CD4-positive, alpha-beta T cell treated with Interleukin-15 for 1 hour (primary cell): ENCODE data around the gene RIOK2.
"Not testable (repeated sequence)": the region's sequence is repeated elsewhere in the genome, so short reads cannot be mapped to it uniquely, and the experiment has no call there.

Experiments
- DNase-seq: peaks from one replicate; pipeline ENCODE4 v3.0.0-alpha.2; 2020

The RIOK2 gene

GRCh38 chr5:97165726-97166125 is 17.3 kb downstream of the RIOK2 start:
- no peak for DNase-seq

- no peak for DNase-seq
Measured at GRCh38 chr5:97164846-97165245, 18.2 kb downstream of the RIOK2 start.

- no peak for DNase-seq
Measured at GRCh38 chr5:97163790-97164285, 19.2 kb downstream of the RIOK2 start.

- no peak for DNase-seq
Measured at GRCh38 chr5:97163360-97163764, 19.7 kb downstream of the RIOK2 start.

- peak; percentile 46 for DNase-seq
Measured at GRCh38 chr5:97162045-97162444, 21.0 kb downstream of the RIOK2 start.

GRCh38 chr5:97157689-97158088 is 25.4 kb downstream of the RIOK2 start:
- no peak for DNase-seq

GRCh38 chr5:97151370-97151769 is 31.7 kb downstream of the RIOK2 start:
- DNase-seq, result no peak

- DNase-seq, result no peak
Measured at GRCh38 chr5:97150401-97150800, 32.6 kb downstream of the RIOK2 start.

- no peak for DNase-seq
Measured at GRCh38 chr5:97149709-97150108, 33.3 kb downstream of the RIOK2 start.

- no peak for DNase-seq
Measured at GRCh38 chr5:97148288-97148687, 34.8 kb downstream of the RIOK2 start.

- DNase-seq, result no peak
Measured at GRCh38 chr5:97143704-97144103, 39.3 kb downstream of the RIOK2 start.

- peak; percentile 21 for DNase-seq
Measured at GRCh38 chr5:97142521-97143254, 40.4 kb downstream of the RIOK2 start, which contains the start of gene LIX1. TSS of gene LIX1 (minus strand) at chr5:97142611. CDS start at chr5:97142576, 35 bp downstream.

- DNase-seq, result no peak
Measured at GRCh38 chr5:97141539-97141938, 41.5 kb downstream of the RIOK2 start.

- no peak for DNase-seq
Measured at GRCh38 chr5:97141031-97141430, 42.0 kb downstream of the RIOK2 start.

GRCh38 chr5:97140250-97140649 is 42.8 kb downstream of the RIOK2 start:
- DNase-seq, result not testable (repeated sequence)

GRCh38 chr5:97136475-97136874 is 46.6 kb downstream of the RIOK2 start:
- no peak for DNase-seq

- no peak for DNase-seq
Measured at GRCh38 chr5:97135868-97136267, 47.2 kb downstream of the RIOK2 start.

- DNase-seq, result no peak
Measured at GRCh38 chr5:97134634-97135033, 48.4 kb downstream of the RIOK2 start.

GRCh38 chr5:97133101-97133500 is 49.9 kb downstream of the RIOK2 start:
- DNase-seq, result no peak

- no peak for DNase-seq
Measured at GRCh38 chr5:97131921-97132320, 51.1 kb downstream of the RIOK2 start.

GRCh38 chr5:97131139-97131710 is 51.8 kb downstream of the RIOK2 start:
- DNase-seq, result no peak

GRCh38 chr5:97127727-97128126 is 55.3 kb downstream of the RIOK2 start:
- no peak for DNase-seq

- no peak for DNase-seq
Measured at GRCh38 chr5:97125125-97125683, 57.8 kb downstream of the RIOK2 start.

- no peak for DNase-seq
Measured at GRCh38 chr5:97124335-97124734, 58.7 kb downstream of the RIOK2 start.
